Measurements from ENCODE around the gene EMID1. TPM values are rescaled to one million over a fixed set of nuclear protein-coding genes. Genes with fewer than 3 reads are reported as not detected.

Gene EMID1
- polyA plus RNA-seq, 1 of the 3 experiments (the other 2 are of a cell fraction): 1.1 TPM

DNA sequence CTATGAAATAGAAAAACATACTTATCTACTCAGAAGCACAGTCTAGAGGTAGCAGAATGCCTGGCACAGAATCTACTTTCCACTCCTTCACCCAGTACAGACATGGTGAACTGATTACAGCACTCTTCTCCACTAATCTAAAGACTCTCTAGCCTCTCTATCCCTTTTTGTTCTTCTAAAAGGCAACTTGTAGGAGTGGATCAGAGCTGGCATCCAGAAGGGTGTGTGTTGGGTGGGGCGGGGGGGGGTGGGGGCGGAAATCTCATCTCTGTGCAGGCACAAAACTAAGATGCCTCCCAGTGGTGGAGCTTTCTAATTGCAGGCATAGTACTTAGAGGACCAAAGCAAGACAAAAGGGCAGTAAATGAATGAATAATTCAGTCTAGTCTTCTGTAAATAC is 11.5 kb upstream of the EMID1 start:
- DNase-seq: no peak
- no peaks in the 10 kb centered on the region for H4K20me1 ChIP-seq (ENCODE audit: insufficient read depth)
- no peak overlapping the region for H3K9ac ChIP-seq
- peaks cover 4% of the 10 kb centered on the region for H3F3A ChIP-seq (replicated peaks; ENCODE audit: insufficient read depth)
- H3K36me3 ChIP-seq (replicated peaks in 1 of 2; ENCODE audit: control insufficient read depth in 1 of 2, insufficient read depth in 2 of 2, low read length in 1 of 2): no peaks in the 10 kb centered on the region
- H3K9me3 ChIP-seq: no peaks in the 10 kb centered on the region
- H3K9me2 ChIP-seq: no peaks in the 10 kb centered on the region
- peaks cover 0 to 9% of the 10 kb centered on the region in 2 experiments; a peak in 1 of 4 replicates for H3K4me1 ChIP-seq (ENCODE audit: control insufficient read depth in 1 of 2, insufficient read depth in 2 of 2, low read depth in 1 of 2, low read length in 1 of 2)
- TF ChIP-seq FOSL2 (IDR thresholded peaks at IDR 0.05; ENCODE audit: borderline replicate concordance, low read depth): no peak
- no peak for TF ChIP-seq TEAD4 (IDR thresholded peaks at IDR 0.05; ENCODE audit: borderline replicate concordance, insufficient read depth)
- H3K4me3 ChIP-seq (ENCODE audit: low read depth in 2 of 2, low read length in 1 of 2): no peak overlapping the region
- WGBS (ENCODE audit: low lambda C conversion rate): 15% methylated on average over 2 of the region's 2 CpGs
- CTCF ChIA-PET: interaction anchor here (0.6 to 1.5 kb wide), 4 partner anchors 39 to 157 kb away, joined by 3 read pairs; no protein-coding TSS in a partner anchor
- no peaks in the 10 kb centered on the region for H3K79me2 ChIP-seq (ENCODE audit: insufficient read depth)
- H3K4me2 ChIP-seq: no peak overlapping the region
- POLR2A ChIA-PET: no interaction called here
- H2AFZ ChIP-seq (ENCODE audit: low read depth): no peak overlapping the region
- no peak overlapping the region for H3K27ac ChIP-seq (ENCODE audit: low read depth in 2 of 2, low read length in 1 of 2)
- no peaks in the 10 kb centered on the region for H3K27me3 ChIP-seq (ENCODE audit: insufficient read depth)

DNA sequence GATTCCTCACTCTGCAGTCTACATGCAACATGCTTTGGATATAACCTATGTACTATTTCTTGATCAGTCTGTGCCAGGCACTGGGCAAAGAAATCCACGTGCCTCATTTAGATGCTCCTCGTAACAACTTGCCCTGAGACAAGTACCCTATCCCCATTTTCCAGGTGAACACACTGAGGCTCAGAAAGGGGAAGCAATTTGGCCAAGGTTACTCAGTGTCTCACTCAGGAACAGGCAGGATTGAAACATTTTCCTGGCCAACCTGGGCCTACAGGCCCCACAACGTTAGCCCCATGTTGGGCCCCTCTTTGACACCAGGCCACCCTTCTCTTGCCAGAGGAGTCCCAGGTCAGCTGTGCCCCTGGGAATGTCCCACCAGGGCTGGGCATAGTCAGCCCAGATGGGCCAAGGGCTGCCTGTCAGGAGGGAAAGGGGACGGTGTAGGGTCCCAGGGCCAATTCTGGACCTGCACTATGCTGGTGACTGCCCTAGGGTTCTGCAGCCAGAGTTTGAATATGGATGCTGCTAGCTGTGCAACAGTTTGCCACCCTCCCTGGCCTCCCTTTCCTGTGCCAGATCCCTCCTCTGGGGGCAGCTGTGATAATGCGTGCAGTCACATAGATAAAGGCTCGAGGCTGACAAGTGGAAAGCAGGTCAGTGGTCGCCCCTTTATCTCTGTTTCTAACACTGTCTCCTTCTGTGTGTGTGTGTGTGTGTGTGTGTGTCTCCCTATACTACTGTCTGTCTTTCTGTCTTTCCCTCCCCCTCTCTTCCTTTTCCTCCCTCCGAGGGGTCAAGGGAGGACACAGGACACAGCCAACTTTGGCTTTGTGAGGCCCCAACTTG is 10.4 kb upstream of the EMID1 start:
- peaks cover 4% of the 10 kb centered on the region for H3F3A ChIP-seq (replicated peaks; ENCODE audit: insufficient read depth)
- H2AFZ ChIP-seq (ENCODE audit: low read depth): no peak overlapping the region
- 62% methylated on average over 7 of the region's 8 CpGs for WGBS (ENCODE audit: low lambda C conversion rate)
- H3K9ac ChIP-seq: no peak overlapping the region
- no peaks in the 10 kb centered on the region for H3K79me2 ChIP-seq (ENCODE audit: insufficient read depth)
- H3K9me3 ChIP-seq: no peaks in the 10 kb centered on the region
- ChIA-PET CTCF (interaction anchor here (1.1 to 1.3 kb wide), 2 partner anchors 41 to 50 kb away, joined by 3 to 4 read pairs; no protein-coding TSS in a partner anchor), POLR2A (no interaction called here)
- peak; percentile 73 for DNase-seq
- H3K27me3 ChIP-seq (ENCODE audit: insufficient read depth): no peaks in the 10 kb centered on the region
- TF ChIP-seq NRF1 (IDR thresholded peaks at IDR 0.05; ENCODE audit: low read depth, low read length) (no peak), GATA2 (CRISPR knock-in tag; IDR thresholded peaks at IDR 0.05) (peak; percentile 39; the same call in 1 of the 2 replicates)
- peaks cover 0 to 9% of the 10 kb centered on the region in 2 experiments; a peak in 1 of 4 replicates for H3K4me1 ChIP-seq (ENCODE audit: control insufficient read depth in 1 of 2, insufficient read depth in 2 of 2, low read depth in 1 of 2, low read length in 1 of 2)
- no peak overlapping the region for H3K4me2 ChIP-seq
- H3K27ac ChIP-seq (ENCODE audit: low read depth in 2 of 2, low read length in 1 of 2): no peak overlapping the region
- no peaks in the 10 kb centered on the region for H3K9me2 ChIP-seq
- no peak overlapping the region for H3K4me3 ChIP-seq (ENCODE audit: low read depth in 2 of 2, low read length in 1 of 2)
- no peaks in the 10 kb centered on the region for H3K36me3 ChIP-seq (replicated peaks in 1 of 2; ENCODE audit: control insufficient read depth in 1 of 2, insufficient read depth in 2 of 2, low read length in 1 of 2)
- H4K20me1 ChIP-seq (ENCODE audit: insufficient read depth): no peaks in the 10 kb centered on the region

DNA sequence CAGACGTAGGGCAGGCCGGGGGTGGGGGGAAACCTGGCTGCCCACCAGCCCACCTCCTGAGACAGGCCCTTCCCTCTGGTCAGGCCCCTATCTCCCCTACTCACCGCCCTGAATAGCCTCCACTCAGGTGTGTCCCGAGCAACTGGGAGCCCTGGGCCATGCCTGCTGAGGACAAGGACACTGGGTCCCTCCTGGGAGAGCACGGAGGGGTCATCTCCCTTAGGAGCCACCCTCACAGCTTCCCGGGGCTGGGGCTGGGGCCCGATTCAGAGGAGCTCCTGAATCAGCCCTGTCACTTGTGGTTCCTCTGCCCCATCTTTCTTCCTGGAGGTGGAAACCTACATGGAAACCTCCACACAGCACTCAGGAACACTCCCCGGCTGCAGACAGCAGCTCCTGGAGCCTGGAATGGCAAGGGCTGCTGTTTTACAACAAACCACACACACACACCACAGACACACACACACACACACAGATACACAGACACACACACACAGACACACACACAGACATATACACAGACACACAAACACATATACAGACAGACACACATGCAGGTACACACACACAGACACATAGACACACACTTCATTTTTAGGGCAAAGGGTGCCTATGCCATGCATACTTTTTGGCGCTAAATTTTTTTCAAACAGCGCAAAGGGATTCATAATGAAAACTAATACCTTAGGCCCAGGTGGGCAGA is 9.6 kb upstream of the EMID1 start:
- H3K27me3 ChIP-seq (ENCODE audit: insufficient read depth): no peaks in the 10 kb centered on the region
- no peak overlapping the region for H3K4me3 ChIP-seq (ENCODE audit: low read depth in 2 of 2, low read length in 1 of 2)
- H3K4me2 ChIP-seq: no peak overlapping the region
- WGBS (ENCODE audit: low lambda C conversion rate): 78% methylated on average over 9 of the region's 10 CpGs
- ChIA-PET CTCF (interaction anchor here (1.1 to 3.8 kb wide), 4 partner anchors 12 to 49 kb away, joined by 3 to 24 read pairs (median 4); no protein-coding TSS in a partner anchor), POLR2A (no interaction called here)
- H2AFZ ChIP-seq (ENCODE audit: low read depth): no peak overlapping the region
- no peaks in the 10 kb centered on the region for H3K9me3 ChIP-seq
- TF ChIP-seq ELF1 (IDR thresholded peaks at IDR 0.05): no peak
- TF ChIP-seq NFIC (IDR thresholded peaks at IDR 0.05; ENCODE audit: borderline replicate concordance): no peak
- TF ChIP-seq, protein P1, sequence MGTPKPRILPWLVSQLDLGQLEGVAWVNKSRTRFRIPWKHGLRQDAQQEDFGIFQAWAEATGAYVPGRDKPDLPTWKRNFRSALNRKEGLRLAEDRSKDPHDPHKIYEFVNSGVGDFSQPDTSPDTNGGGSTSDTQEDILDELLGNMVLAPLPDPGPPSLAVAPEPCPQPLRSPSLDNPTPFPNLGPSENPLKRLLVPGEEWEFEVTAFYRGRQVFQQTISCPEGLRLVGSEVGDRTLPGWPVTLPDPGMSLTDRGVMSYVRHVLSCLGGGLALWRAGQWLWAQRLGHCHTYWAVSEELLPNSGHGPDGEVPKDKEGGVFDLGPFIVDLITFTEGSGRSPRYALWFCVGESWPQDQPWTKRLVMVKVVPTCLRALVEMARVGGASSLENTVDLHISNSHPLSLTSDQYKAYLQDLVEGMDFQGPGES (IDR thresholded peaks at IDR 0.05; ENCODE audit: low read depth, low read length): no peak
- no peak overlapping the region for H3K27ac ChIP-seq (ENCODE audit: low read depth in 2 of 2, low read length in 1 of 2)
- H3K36me3 ChIP-seq (replicated peaks in 1 of 2; ENCODE audit: control insufficient read depth in 1 of 2, insufficient read depth in 2 of 2, low read length in 1 of 2): no peaks in the 10 kb centered on the region
- H4K20me1 ChIP-seq (ENCODE audit: insufficient read depth): no peaks in the 10 kb centered on the region
- peak; percentile 34 for DNase-seq
- H3K9me2 ChIP-seq: no peaks in the 10 kb centered on the region
- peaks cover 4% of the 10 kb centered on the region for H3F3A ChIP-seq (replicated peaks; ENCODE audit: insufficient read depth)
- no peak overlapping the region for H3K9ac ChIP-seq
- H3K79me2 ChIP-seq (ENCODE audit: insufficient read depth): no peaks in the 10 kb centered on the region
- peaks cover 0 to 9% of the 10 kb centered on the region in 2 experiments; a peak in 1 of 4 replicates for H3K4me1 ChIP-seq (ENCODE audit: control insufficient read depth in 1 of 2, insufficient read depth in 2 of 2, low read depth in 1 of 2, low read length in 1 of 2)
